ENCODE results near the gene AACS. TPM values are rescaled to one million over a fixed set of nuclear protein-coding genes. Genes with fewer than 3 reads are reported as not detected.

AACS gene
- total RNA-seq, 2 donors from 2014 or later = 7.9 to 9.4 TPM

- no peaks in the 10 kb centered on the region for H3K9me3 ChIP-seq (ENCODE audit: control insufficient read depth, low read length, poor library complexity, severe bottlenecking)
- ATAC-seq = no peak
- H3K36me3 Mint-ChIP-seq (ENCODE audit: low read depth) = peaks cover 3% of the 10 kb centered on the region
These were observed 97.9 kb downstream of the AACS start for GRCh38 chr12:125163148-125163547.

DNA sequence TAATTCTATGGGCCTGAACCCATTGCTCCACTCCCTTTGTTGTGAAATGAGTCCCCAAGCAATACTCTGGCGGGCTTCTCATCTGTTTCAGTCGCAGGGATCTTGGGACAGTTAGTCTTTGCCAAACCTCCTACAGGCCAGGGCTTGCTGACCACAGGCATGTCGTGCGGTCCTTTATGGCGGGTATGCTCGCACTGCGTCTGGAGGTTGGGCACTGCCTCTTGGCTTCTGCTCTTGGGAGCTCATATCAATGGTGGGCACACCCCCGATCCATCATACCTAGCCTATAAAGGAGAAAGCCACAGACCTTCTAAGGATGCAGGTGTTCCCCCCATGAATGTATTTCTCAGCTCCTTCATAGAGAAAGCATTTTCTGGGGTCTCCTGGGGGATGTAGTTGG lies 99.3 kb downstream of the AACS start:
- peaks cover 6% of the 10 kb centered on the region for H3K4me1 Mint-ChIP-seq
- DNase-seq (no peak), ATAC-seq (no peak)
- H3K4me3 Mint-ChIP-seq = no peak overlapping the region
- no peaks in the 10 kb centered on the region for H3K9me3 ChIP-seq (ENCODE audit: control insufficient read depth, low read length, poor library complexity, severe bottlenecking)
- no peak overlapping the region for H3K27ac Mint-ChIP-seq
- H3K36me3 Mint-ChIP-seq (ENCODE audit: low read depth) = peaks cover 3% of the 10 kb centered on the region
- H3K27me3 Mint-ChIP-seq = peaks cover 22% of the 10 kb centered on the region

More at GRCh38 chr12:125163148-125163547, 97.9 kb downstream of the AACS start:
- H3K27me3 Mint-ChIP-seq = peaks cover 20% of the 10 kb centered on the region
- no peak overlapping the region for H3K27ac Mint-ChIP-seq
- DNase-seq = no peak
- peaks cover 6% of the 10 kb centered on the region for H3K4me1 Mint-ChIP-seq
- no peak overlapping the region for H3K4me3 Mint-ChIP-seq

- H3K4me3 Mint-ChIP-seq = no peak overlapping the region
- no peak overlapping the region for H3K27ac Mint-ChIP-seq
- DNase-seq (no peak), ATAC-seq (no peak)
- H3K9me3 ChIP-seq (ENCODE audit: control insufficient read depth, low read length, poor library complexity, severe bottlenecking) = no peaks in the 10 kb centered on the region
- peaks cover 3% of the 10 kb centered on the region for H3K36me3 Mint-ChIP-seq (ENCODE audit: low read depth)
- H3K4me1 Mint-ChIP-seq = peaks cover 6% of the 10 kb centered on the region
- peaks cover 22% of the 10 kb centered on the region for H3K27me3 Mint-ChIP-seq
These were observed 100.8 kb downstream of the AACS start for GRCh38 chr12:125166041-125166440.

- Mint-ChIP-seq H3K4me3 (no peak overlapping the region), H3K4me1 (no peaks in the 10 kb centered on the region), H3K27me3 (peaks cover 22% of the 10 kb centered on the region), H3K36me3 (ENCODE audit: low read depth) (no peaks in the 10 kb centered on the region), H3K27ac (peak overlapping the region; percentile 44)
- no peak for DNase-seq
- ATAC-seq = no peak
- no peaks in the 10 kb centered on the region for H3K9me3 ChIP-seq (ENCODE audit: control insufficient read depth, low read length, poor library complexity, severe bottlenecking)
These were observed 102.4 kb downstream of the AACS start for GRCh38 chr12:125167658-125168057.

DNA sequence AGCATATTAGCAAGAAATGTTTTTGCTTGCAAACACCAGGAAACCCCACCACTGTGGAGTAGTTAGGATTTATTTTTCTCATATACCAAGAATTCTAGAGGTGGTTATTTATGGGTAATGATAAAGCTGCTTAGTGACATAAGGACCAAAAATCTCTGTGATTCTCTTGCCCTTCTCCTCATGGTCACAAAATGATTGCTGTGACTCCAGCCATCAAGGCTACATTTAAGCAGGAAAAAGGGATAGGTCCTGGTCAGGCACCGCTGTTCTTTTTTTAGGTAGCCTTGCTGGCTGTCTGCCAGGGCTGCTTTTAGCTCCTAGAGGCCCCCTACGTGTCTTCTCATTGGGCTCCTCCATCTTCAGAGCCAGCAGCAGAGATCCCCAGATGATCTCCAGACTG lies 104.2 kb downstream of the AACS start:
- Mint-ChIP-seq H3K27me3 (peaks cover 27% of the 10 kb centered on the region), H3K4me3 (no peak overlapping the region), H3K36me3 (ENCODE audit: low read depth) (no peaks in the 10 kb centered on the region)

DNA sequence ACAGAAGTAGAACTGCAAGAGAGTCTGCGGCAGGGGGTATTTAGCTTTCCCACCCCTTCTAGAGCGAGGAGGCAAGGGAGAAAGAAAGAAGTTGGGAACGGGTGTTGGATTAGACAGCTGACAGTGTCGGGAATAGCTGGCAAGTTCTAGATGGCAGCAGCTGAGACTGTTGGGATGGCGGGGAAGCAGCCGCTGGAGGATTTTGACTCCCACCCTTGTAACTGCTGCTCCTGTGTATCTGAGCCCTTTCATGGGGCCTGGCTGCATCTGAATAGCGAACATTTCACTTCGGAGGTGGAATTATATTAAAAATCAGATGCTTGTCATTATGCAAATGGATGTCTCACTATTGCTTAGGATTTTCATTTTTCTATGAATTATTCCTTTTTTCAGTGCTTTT lies 104.6 kb downstream of the AACS start:
- no peak overlapping the region for H3K27ac Mint-ChIP-seq
- peaks cover 24% of the 10 kb centered on the region for H3K27me3 Mint-ChIP-seq
- no peaks in the 10 kb centered on the region for H3K4me1 Mint-ChIP-seq
- no peaks in the 10 kb centered on the region for H3K36me3 Mint-ChIP-seq (ENCODE audit: low read depth)
- no peak overlapping the region for H3K4me3 Mint-ChIP-seq
- H3K9me3 ChIP-seq (ENCODE audit: control insufficient read depth, low read length, poor library complexity, severe bottlenecking) = no peaks in the 10 kb centered on the region
- DNase-seq = no peak
- ATAC-seq = no peak

More for the DNA sequence above, 104.2 kb downstream of the AACS start:
- Mint-ChIP-seq H3K4me1 (no peaks in the 10 kb centered on the region), H3K27ac (no peak overlapping the region)
- DNase-seq = no peak
- ATAC-seq = no peak
- no peaks in the 10 kb centered on the region for H3K9me3 ChIP-seq (ENCODE audit: control insufficient read depth, low read length, poor library complexity, severe bottlenecking)

GRCh38 chr12:125171267-125171666 lies 106.0 kb downstream of the AACS start:
- H3K9me3 ChIP-seq (ENCODE audit: control insufficient read depth, low read length, poor library complexity, severe bottlenecking) = no peaks in the 10 kb centered on the region
- Mint-ChIP-seq H3K4me3 (no peak overlapping the region), H3K27me3 (peaks cover 32% of the 10 kb centered on the region), H3K4me1 (no peaks in the 10 kb centered on the region), H3K36me3 (ENCODE audit: low read depth) (no peaks in the 10 kb centered on the region), H3K27ac (no peak overlapping the region)
- ATAC-seq (no peak), DNase-seq (no peak)

DNA sequence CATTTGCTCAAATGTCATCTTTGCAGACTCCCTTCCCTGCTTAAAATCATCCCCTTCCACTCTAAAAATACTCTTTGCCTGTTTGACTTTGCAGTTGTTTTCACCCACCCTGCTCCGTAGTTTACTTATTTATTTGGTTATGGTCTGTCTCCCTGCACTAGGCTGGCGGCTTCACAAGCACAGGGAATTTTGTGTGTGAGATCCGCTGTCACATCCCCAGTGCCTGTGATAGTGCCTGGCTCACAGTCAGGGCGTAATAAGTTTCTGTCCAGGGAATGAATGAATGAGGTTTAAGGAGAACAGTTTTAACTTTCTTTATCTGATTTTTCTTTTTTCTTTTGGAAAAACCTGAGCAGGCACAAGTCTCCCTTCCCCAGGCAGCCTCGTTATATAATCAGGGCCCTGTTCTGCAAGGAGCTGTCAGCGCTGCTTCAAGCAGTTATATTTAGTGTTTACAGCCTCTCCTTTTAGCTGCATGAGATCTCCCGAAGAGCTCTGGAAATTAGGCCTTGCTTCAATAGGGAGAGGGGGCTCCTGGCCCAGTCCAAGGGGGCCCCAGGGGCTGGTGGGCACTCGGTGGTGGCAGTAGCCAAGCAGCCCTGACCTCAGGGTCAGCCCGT lies 107.1 kb downstream of the AACS start:
- no peak overlapping the region for H3K27ac Mint-ChIP-seq
- no peak for ATAC-seq
- H3K4me1 Mint-ChIP-seq = no peaks in the 10 kb centered on the region

DNA sequence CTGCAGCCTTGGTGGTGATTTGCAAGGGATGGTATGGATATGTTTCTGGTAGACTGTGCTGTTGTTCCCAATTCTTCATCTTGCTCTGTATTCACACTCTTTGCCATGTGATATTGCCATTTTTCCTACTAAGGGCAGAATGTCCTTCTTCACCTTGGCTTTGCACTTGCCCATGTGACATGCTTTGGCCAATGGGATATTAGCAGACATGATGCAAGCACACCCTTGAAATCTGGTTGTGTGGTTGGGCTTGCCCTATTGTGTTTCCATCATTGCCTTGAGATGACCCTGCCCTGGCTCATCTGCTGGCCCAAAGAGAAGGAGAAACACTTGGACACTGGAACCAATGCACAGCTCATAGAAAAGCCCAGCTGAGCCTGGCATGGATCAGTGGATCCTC lies 110.3 kb downstream of the AACS start:
- peaks cover 47% of the 10 kb centered on the region for H3K27me3 Mint-ChIP-seq
- no peaks in the 10 kb centered on the region for H3K9me3 ChIP-seq (ENCODE audit: control insufficient read depth, low read length, poor library complexity, severe bottlenecking)
- H3K27ac Mint-ChIP-seq = no peak overlapping the region
- DNase-seq = no peak
- no peaks in the 10 kb centered on the region for H3K36me3 Mint-ChIP-seq (ENCODE audit: low read depth)
- no peaks in the 10 kb centered on the region for H3K4me1 Mint-ChIP-seq
- H3K4me3 Mint-ChIP-seq = no peak overlapping the region
- ATAC-seq = no peak

More for the DNA sequence above, 107.1 kb downstream of the AACS start:
- H3K27me3 Mint-ChIP-seq = peaks cover 40% of the 10 kb centered on the region
- no peak overlapping the region for H3K4me3 Mint-ChIP-seq
- no peak for DNase-seq
- H3K9me3 ChIP-seq (ENCODE audit: control insufficient read depth, low read length, poor library complexity, severe bottlenecking) = no peaks in the 10 kb centered on the region
- H3K36me3 Mint-ChIP-seq (ENCODE audit: low read depth) = no peaks in the 10 kb centered on the region

GRCh38 chr12:125178222-125178621 lies 113.0 kb downstream of the AACS start:
- peaks cover 2% of the 10 kb centered on the region for H3K4me1 Mint-ChIP-seq
- no peak overlapping the region for H3K4me3 Mint-ChIP-seq
- peaks cover 70% of the 10 kb centered on the region for H3K27me3 Mint-ChIP-seq
- no peak overlapping the region for H3K27ac Mint-ChIP-seq
- DNase-seq (no peak), ATAC-seq (no peak)
- H3K36me3 Mint-ChIP-seq (ENCODE audit: low read depth) = no peaks in the 10 kb centered on the region
- H3K9me3 ChIP-seq (ENCODE audit: control insufficient read depth, low read length, poor library complexity, severe bottlenecking) = no peaks in the 10 kb centered on the region

DNA sequence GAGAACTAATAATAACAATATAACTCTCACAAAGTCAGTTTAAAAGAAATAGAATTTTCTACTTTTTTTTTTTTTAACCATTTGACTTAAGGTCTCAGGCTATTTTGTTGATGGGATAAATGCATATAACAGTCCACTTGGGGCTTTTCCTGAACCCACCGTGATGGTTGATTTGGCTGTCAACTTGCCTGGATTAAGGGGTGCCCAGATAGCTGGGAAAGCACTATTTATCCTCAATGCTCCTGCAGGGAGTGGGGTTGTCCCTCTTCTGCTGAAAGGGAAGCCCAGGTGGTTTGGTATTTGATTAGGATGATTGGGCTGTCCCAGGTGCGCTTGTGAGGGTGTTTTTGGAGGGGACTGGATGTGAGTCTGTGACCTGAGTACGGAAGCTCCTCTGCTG lies 114.9 kb downstream of the AACS start:
- Mint-ChIP-seq H3K27ac (no peak overlapping the region), H3K27me3 (peaks cover 79% of the 10 kb centered on the region), H3K36me3 (ENCODE audit: low read depth) (no peaks in the 10 kb centered on the region)

GRCh38 chr12:125181107-125181506 lies 115.9 kb downstream of the AACS start:
- Mint-ChIP-seq H3K4me3 (no peak overlapping the region), H3K27ac (no peak overlapping the region), H3K4me1 (peaks cover 5% of the 10 kb centered on the region), H3K27me3 (peaks cover 78% of the 10 kb centered on the region), H3K36me3 (ENCODE audit: low read depth) (no peaks in the 10 kb centered on the region)
- no peaks in the 10 kb centered on the region for H3K9me3 ChIP-seq (ENCODE audit: control insufficient read depth, low read length, poor library complexity, severe bottlenecking)
- ATAC-seq = no peak
- no peak for DNase-seq

More for the DNA sequence above, 114.9 kb downstream of the AACS start:
- no peaks in the 10 kb centered on the region for H3K9me3 ChIP-seq (ENCODE audit: control insufficient read depth, low read length, poor library complexity, severe bottlenecking)
- no peak for ATAC-seq
- Mint-ChIP-seq H3K4me1 (peaks cover 5% of the 10 kb centered on the region), H3K4me3 (no peak overlapping the region)
- no peak for DNase-seq

DNA sequence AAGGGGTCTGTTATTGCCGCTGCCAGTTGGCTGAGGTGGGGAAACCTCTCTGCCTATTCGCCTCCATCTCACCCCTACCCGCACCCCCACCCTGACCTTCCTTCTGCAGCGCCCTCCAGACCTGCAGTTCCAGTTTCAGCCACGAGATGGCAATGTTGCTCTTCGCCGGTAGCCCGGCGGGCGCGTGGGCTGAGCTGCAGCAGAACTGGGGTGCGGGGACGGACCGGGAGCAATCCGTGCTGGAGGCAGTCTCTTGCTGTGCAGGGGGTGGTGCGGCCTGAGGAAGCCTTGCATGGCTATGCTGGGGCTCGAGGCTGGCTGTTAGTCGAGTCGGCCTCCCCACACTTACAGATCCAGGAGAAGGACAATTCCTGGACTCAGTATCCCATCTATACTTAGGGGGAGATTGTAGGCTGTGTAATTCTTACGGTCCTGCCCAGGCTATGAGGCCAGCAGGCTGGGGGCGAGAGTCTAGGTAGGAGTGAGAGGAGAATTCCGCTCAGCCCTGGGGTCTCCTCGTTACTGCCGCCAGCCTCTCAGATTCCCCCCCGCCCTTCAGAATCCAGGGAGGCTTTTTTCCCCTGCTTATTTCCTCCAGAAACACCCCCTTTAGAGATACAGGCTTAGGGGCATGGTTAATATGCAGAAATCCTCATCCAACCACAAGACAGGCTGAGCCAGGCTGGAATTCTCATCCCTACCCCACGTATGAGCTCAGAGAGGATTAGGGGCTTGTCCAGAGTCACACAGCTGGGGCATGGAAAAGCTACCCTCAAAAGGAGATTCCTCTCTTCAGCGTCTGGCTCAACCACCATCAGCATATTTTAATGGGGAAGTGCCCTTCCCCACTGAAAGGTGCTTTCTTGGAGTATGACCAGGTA lies 118.2 kb downstream of the AACS start:
- H3K36me3 Mint-ChIP-seq (ENCODE audit: low read depth) = no peaks in the 10 kb centered on the region
- H3K4me1 Mint-ChIP-seq = peaks cover 5% of the 10 kb centered on the region
- H3K27me3 Mint-ChIP-seq = peaks cover 65% of the 10 kb centered on the region
- DNase-seq (peak; percentile 57 to 77 (median 65)), ATAC-seq (peak; percentile 85)
- no peak overlapping the region for H3K27ac Mint-ChIP-seq
- H3K4me3 Mint-ChIP-seq = no peak overlapping the region
- H3K9me3 ChIP-seq (ENCODE audit: control insufficient read depth, low read length, poor library complexity, severe bottlenecking) = no peaks in the 10 kb centered on the region
